Heart left ventricle (tissue), 16 donors: ENCODE results near the gene TSEN54. TPM values are rescaled to one million over a fixed set of nuclear protein-coding genes. Genes with fewer than 3 reads are reported as not detected.

Experiments used
- ATAC-seq, 4 donors: fragments of 200-7000 bp; cut with Tn5 transposase; one replicate each; pipeline ENCODE4 v1.9.1; 2020 to 2022; ENCODE audit warnings: moderate library complexity in 4 of 4, mild to moderate bottlenecking in 3 of 4, moderate number of reproducible peaks in 1 of 4
- DNase-seq, 5 donors: peaks; one replicate each; pipeline ENCODE4 v3.0.0-alpha.2; 2020
- H3K27ac ChIP-seq, 12 donors: fragments of 200-600 bp; sonication (generic) in 4 of 12; one replicate each; pipeline versions ENCODE4 v1.5.0 to v1.8.0; 2016 to 2022; ENCODE audit warnings: mild to moderate bottlenecking in 2 of 12
- H3K27me3 ChIP-seq, 9 donors: fragments of 200-600 bp; sonication (generic) in 2 of 9; one replicate each; pipeline versions ENCODE4 v1.5.1 to v1.8.0; 2016 to 2022; ENCODE audit warnings: mild to moderate bottlenecking in 3 of 9
- H3K36me3 ChIP-seq, 9 donors: fragments of 200-600 bp; sonication (generic) in 2 of 9; one replicate each; pipeline versions ENCODE4 v1.5.0 to v1.8.0; 2018 to 2022; ENCODE audit warnings: mild to moderate bottlenecking in 2 of 9
- H3K4me1 ChIP-seq, 12 donors: fragments of 200-600 bp; sonication (generic) in 4 of 12; one replicate each; pipeline versions ENCODE4 v1.5.0 to v1.8.0; 2016 to 2022; ENCODE audit warnings: mild to moderate bottlenecking in 3 of 12
- H3K4me3 ChIP-seq, 12 donors: fragments of 200-600 bp; sonication (generic) in 4 of 12; one replicate each; pipeline versions ENCODE4 v1.5.0 to v1.8.0; 2017 to 2022; ENCODE audit warnings: mild to moderate bottlenecking in 9 of 12, moderate library complexity in 4 of 12
- H3K9me3 ChIP-seq, 12 donors: fragments of 200-600 bp; sonication (generic) in 4 of 12; one replicate each; pipeline versions ENCODE4 v1.5.0 to v1.8.0; 2016 to 2022; ENCODE audit warnings: mild to moderate bottlenecking in 1 of 12
- CTCF ChIP-seq, 12 donors: fragments of 200-600 bp; sonication (generic) in 4 of 12; IDR thresholded peaks; one replicate each; pipeline versions ENCODE4 v1.5.0 to v1.8.0; 2018 to 2022; ENCODE audit warnings: antibody characterized with exemption in 12 of 12, mild to moderate bottlenecking in 5 of 12
- POLR2A ChIP-seq, 2 donors: fragments of 450-650 bp; IDR thresholded peaks; one replicate each; pipeline ENCODE4 v1.6.1; 2017; ENCODE audit warnings: antibody characterized with exemption in 2 of 2, mild to moderate bottlenecking in 2 of 2, moderate library complexity in 2 of 2
- WGBS, 4 donors: extraction: QIAGEN DNeasy Blood & Tissue Kit in 2 of 4; methylation state at CpG; one replicate each; pipeline versions ENCODE4 v1.1.5 to v1.1.7; 2013 to 2018; 5-methylcytosine and 5-hydroxymethylcytosine counted together
- intact Hi-C, 10 donors: fragments of 100-400 bp; cut with DNase I; formaldehyde crosslinking; loops; one replicate each; pipeline versions ENCODE4 v1.11.1 to v1.14.2; 2022
- polyA plus RNA-seq, 2 donors: library from polyadenylated mRNA; stranded (reverse); fragments of 200-250 nt; gene quantifications; one replicate each; pipeline ENCODE4 v1.2.3, GENCODE V29; 2013
- total RNA-seq, 9 donors: library from RNA; depleted of rRNA in 2 of 9; stranded (reverse); fragments of >200 nt in 2 of 9; fragmentation: NEBNext Ultra II Directional in 3 of 9; extraction: Animal tissue kit (Norgen Biotek cat#: 25700) in 3 of 9; gene quantifications; one replicate each; pipeline versions ENCODE4 v1.1.0 to v1.2.4, GENCODE V29; 2016 to 2023
- donor health status: ischemic (EF 13 %, LVEDD 7.1; RV severe dilation, severe dysfunction).
- donor health status: healthy with polysubstance abuse.
- donor health status: DM: no; HTN: yes; CAD: no.
- donor health status: DM: no; HTN: no; CAD: no.
- donor health status: ischemic (EF 25% LVEDD 6.9; RV normal size, moderate dysfunction).
- donor health status: ischemic (EF 25% LVEDD 5.7; RV mildly dilated, moderate dysfunction).
- donor health status: healthy.
- donor health status: DM: yes; HTN: yes; CAD: no.
- donor health status: ischemic (EF 35%, LVEDD 5.7; RV mildly dilated, moderate dysfunction).
- donor health status: nonischemic (EF 11% LVEDD 7.7; RV severe dilation, severe dysfunction).
- donor health status: DM: yes; HTN: yes; CAD: no.
- donor health status: PGD.
- donor health status: ischemic (EF 29% LVEDD 5.4; RV normal size, mild dysfunction).
- donor health status: nonischemic (EF 23%, LVEDD 6.1; RV moderate dilation, normal function).

Gene TSEN54
- total and polyA plus RNA-seq, 11 donors, result 4.0 to 12.4 (median 9.4) TPM

GRCh38 chr17:75540923-75541503 lies 24.7 kb downstream of the TSEN54 start:
- TF ChIP-seq POLR2A (IDR thresholded peaks at IDR 0.05) (no peak), CTCF (IDR thresholded peaks at IDR 0.05) (no peak)
- no peaks in the 10 kb centered on the region for H3K4me1 ChIP-seq
- intact Hi-C loops, result no loop called here
- H3K4me3 ChIP-seq, result no peak overlapping the region
- no peaks in the 10 kb centered on the region for H3K9me3 ChIP-seq
- ATAC-seq (no peak), DNase-seq (no peak)
- H3K36me3 ChIP-seq, result no peaks in the 10 kb centered on the region
- 63 to 72% (median 68%) methylated on average over 3 to 4 of the region's 4 CpGs for WGBS, 4 donors
- H3K27me3 ChIP-seq, result no peaks in the 10 kb centered on the region
- H3K27ac ChIP-seq, result no peak overlapping the region

- H3K27me3 ChIP-seq, result no peaks in the 10 kb centered on the region
- intact Hi-C loops, result no loop called here
- WGBS, 4 donors, result 88 to 92% (median 91%) methylated on average over 8 of the region's 8 CpGs
- no peaks in the 10 kb centered on the region for H3K36me3 ChIP-seq
- ATAC-seq (no peak), DNase-seq (no peak)
- TF ChIP-seq POLR2A (IDR thresholded peaks at IDR 0.05) (no peak), CTCF (IDR thresholded peaks at IDR 0.05) (no peak)
- no peaks in the 10 kb centered on the region for H3K9me3 ChIP-seq
- H3K4me3 ChIP-seq, result no peak overlapping the region
- H3K27ac ChIP-seq, result no peak overlapping the region
- no peaks in the 10 kb centered on the region for H3K4me1 ChIP-seq
These were observed 25.9 kb downstream of the TSEN54 start for GRCh38 chr17:75542229-75542628.

- 88 to 92% (median 90%) methylated on average over 13 to 15 of the region's 15 CpGs for WGBS, 4 donors
- Histone ChIP-seq H3K27ac (no peak overlapping the region), H3K9me3 (no peaks in the 10 kb centered on the region), H3K4me1 (no peaks in the 10 kb centered on the region), H3K36me3 (no peaks in the 10 kb centered on the region), H3K27me3 (no peaks in the 10 kb centered on the region), H3K4me3 (no peak overlapping the region)
- TF ChIP-seq CTCF (IDR thresholded peaks at IDR 0.05) (no peak), POLR2A (IDR thresholded peaks at IDR 0.05) (no peak)
- intact Hi-C loops, result no loop called here
- ATAC-seq, result no peak
- no peak for DNase-seq
These were observed 26.5 kb downstream of the TSEN54 start for GRCh38 chr17:75542728-75543336.

- Histone ChIP-seq H3K4me3 (no peak overlapping the region), H3K36me3 (no peaks in the 10 kb centered on the region), H3K9me3 (no peaks in the 10 kb centered on the region), H3K27ac (no peak overlapping the region), H3K4me1 (no peaks in the 10 kb centered on the region), H3K27me3 (no peaks in the 10 kb centered on the region)
- DNase-seq, result no peak
- WGBS, 4 donors, result 81 to 97% (median 84%) methylated on average over 7 to 8 of the region's 8 CpGs
- TF ChIP-seq POLR2A (IDR thresholded peaks at IDR 0.05) (no peak), CTCF (IDR thresholded peaks at IDR 0.05) (no peak)
- ATAC-seq, result no peak
- intact Hi-C loops, result no loop called here
These were observed 27.9 kb downstream of the TSEN54 start for GRCh38 chr17:75544250-75544649.
